Liver (tissue), 9 donors: Measurements from ENCODE around the gene AURKB. TPM values are rescaled to one million over a fixed set of nuclear protein-coding genes. Genes with fewer than 3 reads are reported as not detected.

Source experiments
- DNase-seq: peaks from one replicate; pipeline ENCODE4 v3.0.0-alpha.2; 2017; ENCODE audit warnings: low spot score
- H3K27ac ChIP-seq, 2 donors: one replicate each; pipeline ENCODE4 v1.7.0; 2013; ENCODE audit warnings: inconsistent platforms in 2 of 2, low read length in 2 of 2, control low read depth in 1 of 2, low read depth in 1 of 2, mild to moderate bottlenecking in 1 of 2
- H3K27me3 ChIP-seq, 4 donors: one replicate each; pipeline versions ENCODE4 v1.6.1 to v1.7.0; 2013; ENCODE audit warnings: low read length in 3 of 4, inconsistent platforms in 1 of 4, mild to moderate bottlenecking in 1 of 4, moderate library complexity in 1 of 4; ENCODE audit not compliant: control insufficient read depth in 4 of 4, insufficient read depth in 4 of 4
- H3K36me3 ChIP-seq, 4 donors: one replicate each; pipeline versions ENCODE4 v1.6.1 to v1.7.0; 2013; ENCODE audit warnings: low read length in 3 of 4, mild to moderate bottlenecking in 3 of 4, low read depth in 1 of 4, moderate library complexity in 1 of 4; ENCODE audit not compliant: control insufficient read depth in 4 of 4, insufficient read depth in 3 of 4
- H3K4me1 ChIP-seq, 4 donors: one replicate each; pipeline versions ENCODE4 v1.6.1 to v1.7.0; 2013; ENCODE audit warnings: low read length in 3 of 4, mild to moderate bottlenecking in 3 of 4, moderate library complexity in 1 of 4; ENCODE audit not compliant: control insufficient read depth in 4 of 4, insufficient read depth in 4 of 4
- H3K4me3 ChIP-seq, 3 donors: one replicate each; pipeline versions ENCODE4 v1.6.1 to v1.7.0; 2013; ENCODE audit warnings: low read length in 3 of 3, control low read depth in 1 of 3, low read depth in 1 of 3, mild to moderate bottlenecking in 1 of 3
- H3K9ac ChIP-seq, 2 donors: one replicate each; pipeline ENCODE4 v1.7.0; 2013; ENCODE audit warnings: low read length in 2 of 2, mild to moderate bottlenecking in 2 of 2, moderate library complexity in 2 of 2, control low read depth in 1 of 2, low read depth in 1 of 2
- H3K9me3 ChIP-seq, 4 donors: one replicate each; pipeline versions ENCODE4 v1.6.1 to v1.7.0; 2013; ENCODE audit warnings: low read length in 3 of 4; ENCODE audit not compliant: control insufficient read depth in 4 of 4
- CTCF ChIP-seq: fragments of 150-350 bp; IDR thresholded peaks from 2 replicates; pipeline ENCODE4 v1.5.1; 2017; ENCODE audit warnings: improper control_type of control experiment, low read depth, low read length; ENCODE audit not compliant: missing input control
- EGR1 ChIP-seq, 2 donors: IDR thresholded peaks; 2 replicates each; pipeline ENCODE4 v1.6.1; 2016 to 2018; ENCODE audit warnings: antibody characterized with exemption in 2 of 2, low read depth in 2 of 2
- FOXA1 ChIP-seq: IDR thresholded peaks from 2 replicates; pipeline ENCODE4 v1.6.1; 2016; ENCODE audit warnings: antibody characterized with exemption
- FOXA2 ChIP-seq: IDR thresholded peaks from 2 replicates; pipeline ENCODE4 v1.6.1; 2016; ENCODE audit warnings: antibody characterized with exemption
- GABPA ChIP-seq, 2 donors: IDR thresholded peaks in 1 of 2; conservative IDR thresholded peaks in 1 of 2; 2 replicates each; pipeline ENCODE4 v1.6.1; 2016; ENCODE audit warnings: antibody characterized with exemption in 2 of 2, mild to moderate bottlenecking in 1 of 2, moderate library complexity in 1 of 2
- HNF4A ChIP-seq, 2 donors: conservative IDR thresholded peaks; 2 replicates each; pipeline ENCODE4 v1.6.1; 2016; ENCODE audit warnings: antibody characterized with exemption in 2 of 2, mild to moderate bottlenecking in 2 of 2
- HNF4G ChIP-seq: IDR thresholded peaks from 2 replicates; pipeline ENCODE4 v1.6.1; 2016; ENCODE audit warnings: antibody characterized with exemption
- JUND ChIP-seq, 2 donors: IDR thresholded peaks; 2 replicates each; pipeline ENCODE4 v1.6.1; 2016; ENCODE audit warnings: antibody characterized with exemption in 2 of 2
- MAX ChIP-seq: IDR thresholded peaks from 2 replicates; pipeline ENCODE4 v1.6.1; 2016; ENCODE audit warnings: antibody characterized with exemption
- NR2F2 ChIP-seq: IDR thresholded peaks from 2 replicates; pipeline ENCODE4 v1.6.1; 2016; ENCODE audit warnings: antibody characterized with exemption
- RAD21 ChIP-seq, 2 donors: IDR thresholded peaks; 2 replicates each; pipeline ENCODE4 v1.6.1; 2016; ENCODE audit warnings: antibody characterized with exemption in 2 of 2, mild to moderate bottlenecking in 2 of 2
- REST ChIP-seq: IDR thresholded peaks from 2 replicates; pipeline ENCODE4 v1.6.1; 2016; ENCODE audit warnings: antibody characterized with exemption, mild to moderate bottlenecking
- RXRA ChIP-seq, 2 donors: IDR thresholded peaks; 2 replicates each; pipeline ENCODE4 v1.6.1; 2017 to 2018; ENCODE audit warnings: antibody characterized with exemption in 2 of 2, mild to moderate bottlenecking in 1 of 2
- SP1 ChIP-seq: IDR thresholded peaks from 2 replicates; pipeline ENCODE4 v1.6.1; 2018; ENCODE audit warnings: antibody characterized with exemption, mild to moderate bottlenecking
- TAF1 ChIP-seq: conservative IDR thresholded peaks from 2 replicates; pipeline ENCODE4 v1.6.1; 2016; ENCODE audit warnings: antibody characterized with exemption, mild to moderate bottlenecking
- YY1 ChIP-seq: IDR thresholded peaks from 2 replicates; pipeline ENCODE4 v1.6.1; 2016; ENCODE audit warnings: antibody characterized with exemption, mild to moderate bottlenecking
- WGBS: extraction: QIAGEN DNeasy Blood & Tissue Kit; methylation state at CpG from one replicate; pipeline ENCODE4 v1.1.7; 2013; 5-methylcytosine and 5-hydroxymethylcytosine counted together
- polyA plus RNA-seq, 2 donors: library from polyadenylated mRNA; stranded (reverse) in 1 of 2; unstranded in 1 of 2; fragments of 200-250 nt in 1 of 2; fragments of >200 nt in 1 of 2; fragmentation: Nextera tagmentation in 1 of 2; extraction: Ambion mirVana in 1 of 2; gene quantifications; one replicate each; pipeline versions ENCODE4 v1.2.1 to v1.2.3, GENCODE V29; 2013 to 2015
- total RNA-seq, 2 donors: library from RNA; depleted of rRNA; stranded (reverse); fragments of >200 nt; gene quantifications; one replicate each; pipeline ENCODE4 v1.2.3, GENCODE V29; 2014
- TF ChIP-seq, protein P1 (sequence below): IDR thresholded peaks from 2 replicates; pipeline ENCODE4 v1.6.1; 2016; ENCODE audit warnings: antibody characterized with exemption
- TF ChIP-seq, protein P2 (sequence below): IDR thresholded peaks from 2 replicates; pipeline ENCODE4 v1.6.1; 2016; ENCODE audit warnings: antibody characterized with exemption
- donor health status: healthy.
- donor health status: healthy.
- donor health status: healthy.
- donor health status: healthy.
- donor health status: healthy.

The AURKB gene
- total and polyA plus RNA-seq, 4 donors, result 0.42 to 25.9 (median 3.0) TPM

GRCh38 chr17:8231701-8232100 lies 21.3 kb upstream of the AURKB start:
- H3K9ac ChIP-seq, result no peak overlapping the region
- H3K4me3 ChIP-seq, result no peak overlapping the region
- no peak overlapping the region for H3K27ac ChIP-seq
- peaks cover 0 to 1% (median under 1%) of the 10 kb centered on the region in 4 donors for H3K4me1 ChIP-seq
- no peak for DNase-seq
- no peaks in the 10 kb centered on the region for H3K27me3 ChIP-seq
- no peak for TF ChIP-seq HNF4A (conservative IDR thresholded peaks at IDR 0.05)
- TF ChIP-seq REST, result no peak
- TF ChIP-seq RAD21 (IDR thresholded peaks at IDR 0.05), result no peak
- no peak for TF ChIP-seq JUND (IDR thresholded peaks at IDR 0.05)
- TF ChIP-seq HNF4G, result no peak
- no peak for TF ChIP-seq YY1
- TF ChIP-seq NR2F2, result no peak
- no peak for TF ChIP-seq FOXA1
- TF ChIP-seq, protein P1, sequence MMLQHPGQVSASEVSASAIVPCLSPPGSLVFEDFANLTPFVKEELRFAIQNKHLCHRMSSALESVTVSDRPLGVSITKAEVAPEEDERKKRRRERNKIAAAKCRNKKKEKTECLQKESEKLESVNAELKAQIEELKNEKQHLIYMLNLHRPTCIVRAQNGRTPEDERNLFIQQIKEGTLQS, result no peak
- TF ChIP-seq GABPA (IDR thresholded peaks at IDR 0.05 in 1 of 2, conservative IDR thresholded peaks at IDR 0.05 in 1 of 2), result no peak
- no peak for TF ChIP-seq FOXA2
- TF ChIP-seq, protein P2, sequence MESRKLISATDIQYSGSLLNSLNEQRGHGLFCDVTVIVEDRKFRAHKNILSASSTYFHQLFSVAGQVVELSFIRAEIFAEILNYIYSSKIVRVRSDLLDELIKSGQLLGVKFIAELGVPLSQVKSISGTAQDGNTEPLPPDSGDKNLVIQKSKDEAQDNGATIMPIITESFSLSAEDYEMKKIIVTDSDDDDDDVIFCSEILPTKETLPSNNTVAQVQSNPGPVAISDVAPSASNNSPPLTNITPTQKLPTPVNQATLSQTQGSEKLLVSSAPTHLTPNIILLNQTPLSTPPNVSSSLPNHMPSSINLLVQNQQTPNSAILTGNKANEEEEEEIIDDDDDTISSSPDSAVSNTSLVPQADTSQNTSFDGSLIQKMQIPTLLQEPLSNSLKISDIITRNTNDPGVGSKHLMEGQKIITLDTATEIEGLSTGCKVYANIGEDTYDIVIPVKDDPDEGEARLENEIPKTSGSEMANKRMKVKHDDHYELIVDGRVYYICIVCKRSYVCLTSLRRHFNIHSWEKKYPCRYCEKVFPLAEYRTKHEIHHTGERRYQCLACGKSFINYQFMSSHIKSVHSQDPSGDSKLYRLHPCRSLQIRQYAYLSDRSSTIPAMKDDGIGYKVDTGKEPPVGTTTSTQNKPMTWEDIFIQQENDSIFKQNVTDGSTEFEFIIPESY, result no peak
- TF ChIP-seq CTCF, result no peak
- TF ChIP-seq TAF1, result no peak
- TF ChIP-seq MAX, result no peak
- TF ChIP-seq EGR1 (IDR thresholded peaks at IDR 0.05; ENCODE audit: low read depth in 2 of 2), result no peak
- no peak for TF ChIP-seq RXRA (IDR thresholded peaks at IDR 0.05)
- no peak for TF ChIP-seq SP1
- 97% methylated on average over 10 of the region's 10 CpGs for WGBS
- no peaks in the 10 kb centered on the region for H3K9me3 ChIP-seq
- peaks cover 22 to 87% (median 55%) of the 10 kb centered on the region in 4 donors for H3K36me3 ChIP-seq

DNA sequence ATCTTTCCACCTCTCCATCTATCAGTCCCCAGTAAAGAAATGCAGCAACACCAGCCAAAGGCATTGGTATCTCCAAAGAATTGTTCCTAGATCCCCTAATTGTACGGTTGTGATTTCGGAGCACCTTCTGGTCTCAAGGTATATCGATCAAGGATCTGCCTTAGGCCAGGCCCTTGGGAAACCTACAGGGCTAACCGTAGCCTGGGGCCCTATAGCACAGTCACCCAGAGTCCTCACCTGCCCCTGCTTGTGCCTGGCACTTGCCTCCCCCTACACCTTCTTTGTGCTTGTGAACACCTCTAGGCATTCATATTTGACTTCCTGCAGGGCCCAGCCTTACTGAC lies 16.8 kb upstream of the AURKB start:
- DNase-seq, result no peak
- Histone ChIP-seq H3K9me3 (no peaks in the 10 kb centered on the region), H3K36me3 (peaks cover 19 to 51% (median 37%) of the 10 kb centered on the region in 4 donors), H3K4me1 (peaks cover 4 to 14% (median 9%) of the 10 kb centered on the region in 4 donors), H3K27me3 (no peaks in the 10 kb centered on the region), H3K4me3 (no peak overlapping the region), H3K27ac (no peak overlapping the region), H3K9ac (no peak overlapping the region)
- 97% methylated on average over 4 of the region's 4 CpGs for WGBS
- TF ChIP-seq HNF4A (conservative IDR thresholded peaks at IDR 0.05) (no peak), REST (no peak), GABPA (IDR thresholded peaks at IDR 0.05 in 1 of 2, conservative IDR thresholded peaks at IDR 0.05 in 1 of 2) (no peak), RXRA (IDR thresholded peaks at IDR 0.05) (no peak), FOXA2 (no peak), RAD21 (IDR thresholded peaks at IDR 0.05) (no peak), FOXA1 (no peak), TAF1 (no peak), MAX (no peak), EGR1 (IDR thresholded peaks at IDR 0.05; ENCODE audit: low read depth in 2 of 2) (no peak), NR2F2 (no peak)
- TF ChIP-seq, protein P1, result no peak
